Fibroblast of lung (primary cell): Measurements from ENCODE around the gene DQX1. TPM values are rescaled to one million over a fixed set of nuclear protein-coding genes. Genes with fewer than 3 reads are reported as not detected.

ENCODE experiments used
- DNase-seq, 2 donors: peaks; one replicate each; pipeline versions ENCODE4 v3.0.0 to v3.0.0-alpha.2; 2010; ENCODE audit warnings: low read depth in 2 of 2
- H2AFZ ChIP-seq: 2 replicates; pipeline ENCODE4 v1.5.1; 2012; ENCODE audit warnings: low read length, control low read depth, inconsistent platforms
- H3K27ac ChIP-seq: 2 replicates; pipeline ENCODE4 v1.5.1; 2011; ENCODE audit warnings: low read length, control low read depth; ENCODE audit not compliant: insufficient read depth
- H3K27me3 ChIP-seq: 2 replicates; pipeline ENCODE4 v1.5.1; 2011; ENCODE audit warnings: mild to moderate bottlenecking, low read length; ENCODE audit not compliant: control insufficient read depth, insufficient read depth
- H3K36me3 ChIP-seq: 2 replicates; pipeline ENCODE4 v1.5.1; 2011; ENCODE audit warnings: low read length; ENCODE audit not compliant: control insufficient read depth, insufficient read depth
- H3K4me1 ChIP-seq: 2 replicates; pipeline ENCODE4 v1.5.1; 2011; ENCODE audit warnings: low read length; ENCODE audit not compliant: control insufficient read depth, insufficient read depth; ENCODE audit errors: extremely low read depth
- H3K4me2 ChIP-seq: 2 replicates; pipeline ENCODE4 v1.5.1; 2011; ENCODE audit warnings: low read length, control low read depth; ENCODE audit not compliant: insufficient read depth; ENCODE audit errors: extremely low read depth
- H3K4me3 ChIP-seq, 4 experiments: fragments of 200-600 bp in 1 of 4; sonication (generic) in 1 of 4; replicated peaks in 1 of 4; 2 replicates each; pipeline ENCODE4 v1.5.1; 2011 to 2016; ENCODE audit warnings: low read length in 4 of 4, low read depth in 3 of 4, mild to moderate bottlenecking in 3 of 4, control low read depth in 2 of 4, inconsistent platforms in 1 of 4, mixed read lengths in 1 of 4; ENCODE audit not compliant: insufficient read depth in 1 of 4; ENCODE audit errors: control extremely low read depth in 1 of 4
- H3K79me2 ChIP-seq: 2 replicates; pipeline ENCODE4 v1.5.1; 2012; ENCODE audit warnings: mild to moderate bottlenecking, low read length, inconsistent platforms; ENCODE audit not compliant: control insufficient read depth, insufficient read depth
- H3K9ac ChIP-seq: 2 replicates; pipeline ENCODE4 v1.5.1; 2011; ENCODE audit warnings: mild to moderate bottlenecking, low read length, control low read depth; ENCODE audit not compliant: insufficient read depth
- H3K9me3 ChIP-seq: 2 replicates; pipeline ENCODE4 v1.5.1; 2012; ENCODE audit warnings: low read depth, low read length; ENCODE audit not compliant: control insufficient read depth, insufficient read depth
- H4K20me1 ChIP-seq: 2 replicates; pipeline ENCODE4 v1.5.1; 2011; ENCODE audit warnings: low read length; ENCODE audit not compliant: control insufficient read depth, insufficient read depth; ENCODE audit errors: extremely low read depth
- EZH2 ChIP-seq: IDR thresholded peaks from 2 replicates; pipeline ENCODE4 v1.5.1; 2012; ENCODE audit warnings: low read length, control low read depth, mild to moderate bottlenecking; ENCODE audit errors: missing control alignments
- polyA minus RNA-seq: library from RNA; depleted of rRNA, polyadenylated mRNA; stranded (reverse); fragments of >200 nt; gene quantifications from 2 replicates; pipeline ENCODE4 v1.2.3, GENCODE V29; 2011; ENCODE audit warnings: low replicate concordance
- polyA plus RNA-seq, 2 donors: library from polyadenylated mRNA; depleted of rRNA in 1 of 2; stranded (reverse) in 1 of 2; unstranded in 1 of 2; fragments of >200 nt; gene quantifications; 2 replicates each; pipeline ENCODE4 v1.2.1, GENCODE V29; 2011 to 2012; ENCODE audit warnings: missing spikeins in 1 of 2
- total RNA-seq: library from RNA; depleted of rRNA; stranded (reverse); fragments of >200 nt; gene quantifications from 2 replicates; pipeline ENCODE4 v1.2.1, GENCODE V29; 2014
- TF ChIP-seq, protein P1 (sequence below), 2 donors: IDR thresholded peaks in 1 of 2; conservative IDR thresholded peaks in 1 of 2; 1 replicate in 1 of 2; 2 replicates in 1 of 2; pipeline ENCODE4 v1.5.1; 2011 to 2012; ENCODE audit warnings: low read length in 2 of 2, control low read depth in 1 of 2, inconsistent platforms in 1 of 2, low read depth in 1 of 2, mild to moderate bottlenecking in 1 of 2

DQX1 gene, protein sequence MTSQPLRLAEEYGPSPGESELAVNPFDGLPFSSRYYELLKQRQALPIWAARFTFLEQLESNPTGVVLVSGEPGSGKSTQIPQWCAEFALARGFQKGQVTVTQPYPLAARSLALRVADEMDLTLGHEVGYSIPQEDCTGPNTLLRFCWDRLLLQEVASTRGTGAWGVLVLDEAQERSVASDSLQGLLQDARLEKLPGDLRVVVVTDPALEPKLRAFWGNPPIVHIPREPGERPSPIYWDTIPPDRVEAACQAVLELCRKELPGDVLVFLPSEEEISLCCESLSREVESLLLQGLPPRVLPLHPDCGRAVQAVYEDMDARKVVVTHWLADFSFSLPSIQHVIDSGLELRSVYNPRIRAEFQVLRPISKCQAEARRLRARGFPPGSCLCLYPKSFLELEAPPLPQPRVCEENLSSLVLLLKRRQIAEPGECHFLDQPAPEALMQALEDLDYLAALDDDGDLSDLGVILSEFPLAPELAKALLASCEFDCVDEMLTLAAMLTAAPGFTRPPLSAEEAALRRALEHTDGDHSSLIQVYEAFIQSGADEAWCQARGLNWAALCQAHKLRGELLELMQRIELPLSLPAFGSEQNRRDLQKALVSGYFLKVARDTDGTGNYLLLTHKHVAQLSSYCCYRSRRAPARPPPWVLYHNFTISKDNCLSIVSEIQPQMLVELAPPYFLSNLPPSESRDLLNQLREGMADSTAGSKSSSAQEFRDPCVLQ
- total RNA-seq (not detected in 2 replicates), polyA plus RNA-seq (not detected in 2 replicates), polyA minus RNA-seq (not detected in 2 replicates)
- not detected in 2 replicates for polyA plus RNA-seq (2012)

DNA sequence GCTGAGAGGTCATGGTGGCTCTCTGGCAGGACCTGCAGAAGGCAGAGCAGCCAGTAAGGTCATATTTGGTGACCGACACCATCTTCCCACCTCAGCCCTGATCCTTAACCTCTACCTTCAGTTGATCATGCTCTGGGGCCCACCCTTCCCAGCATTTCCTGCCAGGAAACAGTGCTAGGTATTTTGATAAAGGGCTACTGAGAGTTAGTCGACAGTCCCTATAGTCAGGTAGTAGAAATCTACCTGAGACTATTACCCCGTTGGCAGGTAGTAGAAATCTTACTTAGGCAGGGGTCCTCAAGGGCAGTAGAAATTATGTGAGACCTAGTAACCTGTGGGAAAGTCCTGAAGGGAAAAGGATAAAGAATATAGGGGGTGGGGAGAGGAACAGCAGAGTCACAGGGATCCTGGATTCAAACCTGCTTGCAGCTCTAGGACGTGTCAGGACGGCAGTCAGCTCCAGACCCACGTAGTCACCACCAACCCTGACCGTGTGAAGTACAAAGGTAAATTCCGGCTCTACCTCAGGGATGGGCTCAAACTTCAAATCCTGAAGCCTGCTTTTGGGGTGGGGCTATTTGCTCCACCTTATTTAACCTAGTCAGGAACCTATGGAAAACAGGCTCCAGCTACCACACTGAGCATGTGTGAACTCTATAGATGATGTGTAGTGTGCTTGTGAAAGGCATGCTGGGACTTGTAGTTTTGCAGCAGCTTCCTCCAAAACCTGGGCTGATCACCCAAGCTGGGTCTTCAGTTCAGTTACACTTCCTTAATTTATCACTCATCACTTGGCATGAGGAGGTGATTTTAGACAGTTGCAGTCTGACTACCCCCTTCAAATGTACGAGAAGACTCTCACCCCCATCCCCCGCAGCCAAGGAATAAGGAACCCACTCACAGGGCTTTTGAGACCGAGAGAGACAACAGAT lies at the start of gene DQX1:
Gene DQX1, minus strand, starts transcription at position 515 of the 932 bp plus-strand sequence. Its CDS starts 502 bp downstream, at position 13.
- Histone ChIP-seq H3K36me3 (peaks cover 18% of the 10 kb centered on the region), H3K4me3 (no peak within 1 kb of the TSS), H2AFZ (no peak within 1 kb of the TSS), H3K9me3 (no peaks in the 10 kb centered on the region), H4K20me1 (no peaks in the 10 kb centered on the region), H3K9ac (no peak within 1 kb of the TSS), H3K4me2 (no peak within 1 kb of the TSS), H3K27ac (no peak within 1 kb of the TSS), H3K27me3 (no peaks in the 10 kb centered on the region), H3K4me1 (peaks cover 5% of the 10 kb centered on the region), H3K79me2 (peaks cover 25% of the 10 kb centered on the region)
- no peak for TF ChIP-seq EZH2
- DNase-seq: peak in 1 of 2 donors; percentile 44

DNA sequence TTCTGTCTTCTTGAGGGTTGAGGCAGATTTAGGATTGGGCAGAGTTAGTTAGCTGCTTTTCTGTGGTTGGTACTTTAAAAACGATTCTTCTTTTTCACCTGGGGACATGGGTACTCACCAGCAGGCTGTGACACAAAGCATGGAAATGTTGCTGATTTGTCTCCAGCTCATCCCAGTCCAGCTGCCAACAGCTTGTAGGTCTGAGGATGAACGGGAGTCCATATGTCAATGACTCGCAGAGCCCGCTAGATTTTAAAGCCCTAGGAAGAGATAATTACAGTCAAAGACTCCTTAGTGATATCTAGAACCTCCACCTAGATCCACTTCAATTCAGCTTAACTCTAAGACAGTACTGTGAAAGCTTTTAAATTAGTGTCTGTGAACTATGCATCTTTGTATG lies 49.3 kb upstream of the DQX1 start:
- Histone ChIP-seq H4K20me1 (no peaks in the 10 kb centered on the region), H3K27ac (no peak overlapping the region), H3K4me2 (no peak overlapping the region), H2AFZ (no peak overlapping the region), H3K4me3 (no peak overlapping the region), H3K36me3 (no peaks in the 10 kb centered on the region), H3K4me1 (peaks cover 10% of the 10 kb centered on the region), H3K9me3 (no peaks in the 10 kb centered on the region), H3K9ac (no peak overlapping the region), H3K79me2 (no peaks in the 10 kb centered on the region), H3K27me3 (no peaks in the 10 kb centered on the region)
- DNase-seq: no peak
- TF ChIP-seq, protein P1, sequence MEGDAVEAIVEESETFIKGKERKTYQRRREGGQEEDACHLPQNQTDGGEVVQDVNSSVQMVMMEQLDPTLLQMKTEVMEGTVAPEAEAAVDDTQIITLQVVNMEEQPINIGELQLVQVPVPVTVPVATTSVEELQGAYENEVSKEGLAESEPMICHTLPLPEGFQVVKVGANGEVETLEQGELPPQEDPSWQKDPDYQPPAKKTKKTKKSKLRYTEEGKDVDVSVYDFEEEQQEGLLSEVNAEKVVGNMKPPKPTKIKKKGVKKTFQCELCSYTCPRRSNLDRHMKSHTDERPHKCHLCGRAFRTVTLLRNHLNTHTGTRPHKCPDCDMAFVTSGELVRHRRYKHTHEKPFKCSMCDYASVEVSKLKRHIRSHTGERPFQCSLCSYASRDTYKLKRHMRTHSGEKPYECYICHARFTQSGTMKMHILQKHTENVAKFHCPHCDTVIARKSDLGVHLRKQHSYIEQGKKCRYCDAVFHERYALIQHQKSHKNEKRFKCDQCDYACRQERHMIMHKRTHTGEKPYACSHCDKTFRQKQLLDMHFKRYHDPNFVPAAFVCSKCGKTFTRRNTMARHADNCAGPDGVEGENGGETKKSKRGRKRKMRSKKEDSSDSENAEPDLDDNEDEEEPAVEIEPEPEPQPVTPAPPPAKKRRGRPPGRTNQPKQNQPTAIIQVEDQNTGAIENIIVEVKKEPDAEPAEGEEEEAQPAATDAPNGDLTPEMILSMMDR (conservative IDR thresholded peaks at IDR 0.05 in 1 of 2, IDR thresholded peaks at IDR 0.05 in 1 of 2; ENCODE audit: low read depth in 1 of 2, low read length in 2 of 2): no peak
- no peak for TF ChIP-seq EZH2

DNA sequence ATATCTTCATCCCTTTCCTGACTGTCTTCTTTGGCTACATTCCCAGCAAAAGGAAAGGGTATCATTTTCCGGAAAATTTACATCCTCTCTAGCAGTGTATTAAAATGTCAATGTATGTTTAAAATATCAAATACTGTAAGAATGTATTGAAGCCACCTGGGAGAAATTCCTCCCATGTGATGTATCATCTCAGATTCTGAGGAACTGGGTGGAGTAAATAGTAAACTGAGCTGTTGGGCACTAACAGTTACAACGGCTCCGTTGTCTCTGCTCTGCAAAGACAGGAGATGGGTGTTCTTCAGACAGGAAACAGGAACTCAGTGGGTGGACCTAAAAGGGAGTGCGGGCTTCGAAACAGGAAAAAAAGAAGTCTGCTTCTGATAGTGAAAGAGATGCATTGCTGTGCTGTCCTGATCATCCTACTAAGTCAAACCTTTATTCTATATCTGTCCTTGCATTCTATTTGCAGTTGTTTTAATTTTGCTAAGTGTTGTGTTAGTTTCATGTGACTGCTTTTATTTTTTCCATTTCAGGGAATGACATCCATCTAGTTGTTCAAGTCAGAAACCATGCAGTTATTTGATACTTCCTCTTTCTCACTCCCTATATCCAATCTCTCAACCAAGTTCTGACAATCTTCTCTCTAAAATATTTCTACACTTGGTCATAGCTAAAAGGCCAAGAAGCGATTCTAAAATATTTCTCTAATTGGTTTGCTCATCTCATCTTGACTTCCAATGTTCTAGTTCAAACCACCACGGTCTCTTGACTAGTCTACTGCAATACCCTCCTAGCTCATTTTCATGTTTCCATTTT lies 47.9 kb upstream of the DQX1 start:
- TF ChIP-seq, protein P1 (conservative IDR thresholded peaks at IDR 0.05 in 1 of 2, IDR thresholded peaks at IDR 0.05 in 1 of 2; ENCODE audit: low read depth in 1 of 2, low read length in 2 of 2): no peak
- no peak for TF ChIP-seq EZH2
- no peak overlapping the region for H3K9ac ChIP-seq
- peak overlapping the region; percentile 32 for H3K4me2 ChIP-seq
- no peaks in the 10 kb centered on the region for H3K9me3 ChIP-seq
- H3K27me3 ChIP-seq: no peaks in the 10 kb centered on the region
- H4K20me1 ChIP-seq: no peaks in the 10 kb centered on the region
- no peak overlapping the region for H3K4me3 ChIP-seq
- H3K79me2 ChIP-seq: no peaks in the 10 kb centered on the region
- H3K4me1 ChIP-seq: peaks cover 10% of the 10 kb centered on the region
- peak overlapping the region; percentile 66 for H2AFZ ChIP-seq
- H3K27ac ChIP-seq: no peak overlapping the region
- H3K36me3 ChIP-seq: no peaks in the 10 kb centered on the region
- peak in 1 of 2 donors; percentile 44 for DNase-seq
